GM23248 (cell line): Measurements from ENCODE around the gene ATG10. TPM values are rescaled to one million over a fixed set of nuclear protein-coding genes. Genes with fewer than 3 reads are reported as not detected.
"Not testable (repeated sequence)": the region's sequence is repeated elsewhere in the genome, so short reads cannot be mapped to it uniquely, and the experiment has no call there.

ENCODE experiments used
- DNase-seq: peaks from one replicate; pipeline ENCODE4 v3.0.0-alpha.2; 2015
- H2AFZ ChIP-seq: fragments of 200-600 bp; sonication (generic); 2 replicates; pipeline ENCODE4 v1.6.1; 2016; ENCODE audit warnings: antibody characterized with exemption
- H3F3A ChIP-seq: fragments of 200-600 bp; sonication (generic); 2 replicates; pipeline ENCODE4 v1.6.1; 2016; ENCODE audit warnings: mild to moderate bottlenecking, antibody characterized with exemption, mixed run types; ENCODE audit not compliant: insufficient read depth
- H3K27ac ChIP-seq: fragments of 200-600 bp; sonication (generic); 2 replicates; pipeline ENCODE4 v1.5.1; 2016; ENCODE audit warnings: mild to moderate bottlenecking
- H3K27me3 ChIP-seq: fragments of 200-600 bp; sonication (generic); replicated peaks from 2 replicates; pipeline ENCODE4 v1.6.1; 2016; ENCODE audit warnings: mild to moderate bottlenecking; ENCODE audit not compliant: insufficient read depth
- H3K36me3 ChIP-seq: fragments of 200-600 bp; sonication (generic); 2 replicates; pipeline ENCODE4 v1.6.1; 2016; ENCODE audit warnings: low read depth, mild to moderate bottlenecking
- H3K4me1 ChIP-seq: fragments of 200-600 bp; sonication (generic); 2 replicates; pipeline ENCODE4 v1.6.1; 2016; ENCODE audit warnings: mild to moderate bottlenecking; ENCODE audit not compliant: insufficient read depth
- H3K4me2 ChIP-seq: fragments of 200-600 bp; sonication (generic); one replicate; pipeline ENCODE4 v1.6.1; 2016; ENCODE audit warnings: mild to moderate bottlenecking; ENCODE audit not compliant: unreplicated experiment
- H3K4me3 ChIP-seq: fragments of 200-600 bp; sonication (generic); 2 replicates; pipeline ENCODE4 v1.5.1; 2016; ENCODE audit warnings: mild to moderate bottlenecking
- H3K79me2 ChIP-seq: fragments of 200-600 bp; sonication (generic); 2 replicates; pipeline ENCODE4 v1.6.1; 2016; ENCODE audit warnings: mild to moderate bottlenecking; ENCODE audit not compliant: insufficient read depth
- H3K9ac ChIP-seq: fragments of 200-600 bp; sonication (generic); 2 replicates; pipeline ENCODE4 v1.6.1; 2016; ENCODE audit warnings: mild to moderate bottlenecking
- H3K9me2 ChIP-seq: fragments of 200-600 bp; sonication (generic); 2 replicates; pipeline ENCODE4 v1.6.1; 2016; ENCODE audit warnings: mixed run types, mild to moderate bottlenecking, moderate library complexity; ENCODE audit not compliant: insufficient read depth
- H3K9me3 ChIP-seq: fragments of 200-600 bp; sonication (generic); one replicate; pipeline ENCODE4 v1.6.1; 2017; ENCODE audit warnings: low read depth
- H4K20me1 ChIP-seq: fragments of 200-600 bp; sonication (generic); 2 replicates; pipeline ENCODE4 v1.6.0; 2016; ENCODE audit not compliant: insufficient read depth
- EZH2 ChIP-seq: fragments of 200-600 bp; sonication (generic); IDR thresholded peaks from 2 replicates; pipeline ENCODE4 v1.6.1; 2018; ENCODE audit warnings: antibody characterized with exemption, mild to moderate bottlenecking; ENCODE audit not compliant: insufficient read depth, poor library complexity, severe bottlenecking
- EZH2phosphoT487 ChIP-seq: fragments of 200-600 bp; sonication (generic); IDR thresholded peaks from 2 replicates; pipeline ENCODE4 v1.6.1; 2018; ENCODE audit warnings: antibody characterized with exemption, moderate library complexity, mild to moderate bottlenecking, low read depth; ENCODE audit not compliant: insufficient read depth
- WGBS, 2 experiments: methylation state at CpG; one replicate each; pipeline ENCODE4 v1.1.6; 2015 to 2017; ENCODE audit warnings: low lambda C conversion rate in 2 of 2, low coverage in 1 of 2; ENCODE audit errors: missing lambda C conversion rate in 2 of 2; 5-methylcytosine and 5-hydroxymethylcytosine counted together
- in situ Hi-C: fragments of 300-500 bp; cut with MboI; formaldehyde crosslinking; loops from 2 replicates; pipeline ENCODE4 v1.15.0; 2020
- polyA plus RNA-seq: library from polyadenylated mRNA; unstranded; fragments of >200 nt; fragmentation: Nextera tagmentation; extraction: Ambion mirVana; gene quantifications from 2 replicates; pipeline ENCODE4 v1.2.1, GENCODE V29; 2016
- total RNA-seq: library from RNA; depleted of rRNA; stranded (reverse); fragments of >200 nt; shearing (Covaris generic); gene quantifications from 2 replicates; pipeline ENCODE4 v1.2.3, GENCODE V29; 2014

ATG10 gene
- total and polyA plus RNA-seq, 2 experiments from 2014 or later: 6.5 to 9.0 TPM

DNA sequence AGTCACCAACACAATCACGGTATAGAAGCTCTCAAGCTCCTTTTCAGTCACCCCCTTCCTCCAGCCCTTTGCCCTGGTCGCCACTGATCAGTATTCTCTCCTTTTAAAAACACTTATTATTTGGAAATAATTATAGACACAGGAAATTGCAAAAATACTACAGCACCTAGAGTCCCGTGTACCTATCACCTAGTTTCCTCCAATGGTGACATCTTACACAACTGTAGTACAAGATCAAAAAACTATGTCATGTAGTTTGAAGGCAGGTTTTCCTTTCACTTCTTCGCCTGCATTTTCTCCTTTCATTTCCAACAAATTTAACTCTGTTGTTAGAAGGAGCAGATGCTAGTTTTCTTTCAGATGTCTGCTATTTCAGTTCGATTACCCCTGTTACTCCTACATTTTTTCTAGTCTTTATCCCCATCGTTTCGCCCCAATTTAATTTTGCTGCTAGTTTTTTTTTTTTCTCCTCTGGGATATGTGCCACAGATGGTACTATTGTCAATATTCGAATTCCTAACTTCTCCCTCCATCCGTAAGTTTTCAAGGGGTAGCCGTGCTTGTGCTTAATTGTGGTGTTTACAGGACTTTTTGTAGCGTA lies 612 bp upstream of the ATG10 start:
- WGBS, 2 experiments: 1 to 2% methylated on average over 11 of the region's 11 CpGs
- DNase-seq: peak; percentile 47
- Histone ChIP-seq H3K4me3 (peak overlapping the region; percentile 95), H3K4me1 (0 out of 2 replicates have a peak, but pooled peaks cover 3% of the 10 kb centered on the region), H3K9ac (peak overlapping the region; percentile 96), H3K9me3 (no peaks in the 10 kb centered on the region), H3F3A (0 out of 2 replicates have a peak, but pooled peaks cover 5% of the 10 kb centered on the region), H4K20me1 (no peaks in the 10 kb centered on the region), H3K4me2 (peak overlapping the region; percentile 94), H3K27me3 (no peaks in the 10 kb centered on the region), H3K36me3 (no peaks in the 10 kb centered on the region), H2AFZ (peak overlapping the region; percentile 99), H3K9me2 (no peaks in the 10 kb centered on the region), H3K27ac (peak overlapping the region; percentile 77), H3K79me2 (no peaks in the 10 kb centered on the region)
- no peak for TF ChIP-seq EZH2phosphoT487
- TF ChIP-seq EZH2: no peak
- in situ Hi-C loops: no loop called here

DNA sequence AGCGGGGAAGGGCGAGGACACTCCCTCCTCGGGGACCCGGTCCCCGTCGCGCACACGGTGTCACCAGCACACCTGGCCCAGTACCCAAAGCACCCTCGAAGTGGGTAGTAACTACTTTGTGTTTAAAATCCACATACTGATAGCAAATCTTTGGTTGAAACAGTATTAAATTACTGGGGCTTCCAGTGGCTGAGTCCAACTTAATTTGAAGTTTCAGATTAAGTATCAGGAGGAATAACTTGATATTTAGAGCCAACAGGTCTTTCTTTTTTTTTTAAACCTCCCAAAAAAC lies 615 bp downstream of the ATG10 start:
- H3K9ac ChIP-seq: peak overlapping the region; percentile 96
- H3K79me2 ChIP-seq: no peaks in the 10 kb centered on the region
- no peaks in the 10 kb centered on the region for H3K27me3 ChIP-seq
- no peak for DNase-seq
- no peaks in the 10 kb centered on the region for H3K9me3 ChIP-seq
- no peak for TF ChIP-seq EZH2phosphoT487
- TF ChIP-seq EZH2: no peak
- H3K4me2 ChIP-seq: peak overlapping the region; percentile 88
- H3K27ac ChIP-seq: peak overlapping the region; percentile 77
- no peaks in the 10 kb centered on the region for H3K36me3 ChIP-seq
- H3K4me1 ChIP-seq: 0 out of 2 replicates have a peak, but pooled peaks cover 3% of the 10 kb centered on the region
- H3K4me3 ChIP-seq: peak overlapping the region; percentile 95
- in situ Hi-C loops: no loop called here
- H3F3A ChIP-seq: 0 out of 2 replicates have a peak, but pooled peaks cover 5% of the 10 kb centered on the region
- H4K20me1 ChIP-seq: no peaks in the 10 kb centered on the region
- WGBS, 2 experiments: 0 to 5% methylated on average over 9 of the region's 9 CpGs
- peak overlapping the region; percentile 99 for H2AFZ ChIP-seq
- no peaks in the 10 kb centered on the region for H3K9me2 ChIP-seq

DNA sequence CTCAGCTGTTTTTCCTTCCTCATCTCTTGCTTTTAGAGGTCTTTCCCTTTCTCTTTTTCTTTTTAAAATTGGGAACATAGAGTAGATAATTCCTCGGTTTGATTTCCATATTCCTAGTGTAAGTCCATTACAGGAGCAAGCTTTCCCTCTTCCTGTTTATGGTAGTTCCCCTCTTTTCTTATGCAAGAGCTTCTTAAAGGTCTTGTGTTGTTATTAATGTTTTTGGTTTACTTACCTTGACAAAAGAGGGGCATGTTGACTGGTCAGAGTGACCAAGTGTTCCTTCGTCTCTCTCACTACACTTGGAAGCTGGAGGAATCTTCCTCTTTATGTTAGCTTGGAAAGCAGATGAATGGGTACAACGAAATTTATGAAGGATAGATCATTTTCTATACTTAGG lies 8.3 kb downstream of the ATG10 start:
- no peak for TF ChIP-seq EZH2phosphoT487
- no peak for TF ChIP-seq EZH2
- Histone ChIP-seq H2AFZ (no peak overlapping the region), H3K9me2 (no peaks in the 10 kb centered on the region), H3K27me3 (no peaks in the 10 kb centered on the region), H3K4me3 (no peak overlapping the region), H3K4me1 (no peaks in the 10 kb centered on the region), H3K9ac (no peak overlapping the region), H3K79me2 (no peaks in the 10 kb centered on the region), H4K20me1 (no peaks in the 10 kb centered on the region), H3K4me2 (no peak overlapping the region), H3K9me3 (no peaks in the 10 kb centered on the region), H3F3A (no peaks in the 10 kb centered on the region), H3K27ac (no peak overlapping the region), H3K36me3 (no peaks in the 10 kb centered on the region)
- in situ Hi-C loops: no loop called here
- DNase-seq: no peak
- 50 to 52% methylated on average over 3 of the region's 3 CpGs for WGBS, 2 experiments

DNA sequence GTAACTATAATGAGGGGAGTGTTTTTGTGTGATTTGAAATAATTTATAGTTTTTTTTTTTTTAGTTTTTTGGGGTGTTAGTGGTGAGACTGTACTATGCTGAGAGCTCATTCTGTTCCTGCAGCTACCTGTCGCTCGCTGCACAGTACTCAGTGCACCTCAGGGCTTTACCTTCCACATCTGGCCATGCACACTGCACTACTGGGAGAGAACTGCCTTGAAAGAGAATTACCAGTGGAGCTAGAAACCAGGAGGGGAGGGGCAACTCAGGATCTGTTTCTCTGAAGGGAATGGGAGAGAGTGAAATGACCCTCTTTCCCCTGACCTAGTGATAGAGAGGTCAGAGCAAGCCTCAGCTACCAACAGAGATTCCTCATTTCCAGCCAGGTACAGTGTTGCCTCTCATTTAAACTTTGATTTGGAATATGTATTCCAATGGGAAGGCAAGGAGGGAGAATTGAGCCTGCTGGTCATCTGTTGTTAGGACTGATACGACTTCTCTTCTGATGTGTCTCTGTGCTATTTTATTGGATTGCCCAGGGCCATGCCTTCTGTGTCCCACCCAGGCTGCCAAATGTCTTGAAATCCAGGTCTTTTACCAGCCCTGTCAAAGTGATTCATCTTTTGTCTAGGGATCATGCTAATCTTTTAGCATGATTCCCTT lies 8.9 kb downstream of the ATG10 start:
- no peak for DNase-seq
- H4K20me1 ChIP-seq: no peaks in the 10 kb centered on the region
- H3K27me3 ChIP-seq: no peaks in the 10 kb centered on the region
- no peaks in the 10 kb centered on the region for H3K4me1 ChIP-seq
- H3K4me2 ChIP-seq: no peak overlapping the region
- 88 to 90% methylated on average over 3 of the region's 3 CpGs for WGBS, 2 experiments
- no peaks in the 10 kb centered on the region for H3K36me3 ChIP-seq
- in situ Hi-C loops: no loop called here
- H3K9ac ChIP-seq: no peak overlapping the region
- no peaks in the 10 kb centered on the region for H3F3A ChIP-seq
- TF ChIP-seq EZH2 (no peak), EZH2phosphoT487 (no peak)
- no peak overlapping the region for H2AFZ ChIP-seq
- no peak overlapping the region for H3K4me3 ChIP-seq
- no peak overlapping the region for H3K27ac ChIP-seq
- no peaks in the 10 kb centered on the region for H3K9me3 ChIP-seq
- H3K9me2 ChIP-seq: no peaks in the 10 kb centered on the region
- no peaks in the 10 kb centered on the region for H3K79me2 ChIP-seq

DNA sequence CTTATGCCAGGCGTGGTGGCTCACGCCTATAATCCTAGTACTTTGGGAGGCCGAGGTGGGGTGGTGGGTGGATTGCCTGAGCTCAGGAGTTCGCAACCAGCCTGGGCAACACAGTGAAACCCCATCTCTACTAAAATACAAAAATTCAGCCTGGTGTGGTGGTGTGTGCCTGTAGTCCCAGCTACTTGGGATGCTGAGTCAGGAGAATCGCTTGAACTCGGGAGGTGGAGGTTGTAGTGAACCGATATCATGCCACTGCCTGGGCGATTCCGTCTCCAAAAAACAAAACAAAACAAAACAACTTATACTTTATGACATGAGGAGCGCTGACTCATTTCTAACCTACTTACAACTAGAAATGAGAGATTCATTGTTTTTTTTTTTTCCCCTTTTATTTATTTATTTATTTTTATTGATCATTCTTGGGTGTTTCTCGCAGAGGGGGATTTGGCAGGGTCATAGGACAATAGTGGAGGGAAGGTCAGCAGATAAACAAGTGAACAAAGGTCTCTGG lies 10.4 kb downstream of the ATG10 start:
- H3F3A ChIP-seq, H3K4me2 ChIP-seq, H3K36me3 ChIP-seq, in situ Hi-C loops, H3K9me3 ChIP-seq, H3K9ac ChIP-seq, H3K27me3 ChIP-seq, H3K4me1 ChIP-seq, H3K27ac ChIP-seq, DNase-seq, H2AFZ ChIP-seq, H3K4me3 ChIP-seq, H3K79me2 ChIP-seq, H3K9me2 ChIP-seq, H4K20me1 ChIP-seq: not testable (repeated sequence)
- 94 to 96% methylated on average over 11 of the region's 11 CpGs for WGBS, 2 experiments

DNA sequence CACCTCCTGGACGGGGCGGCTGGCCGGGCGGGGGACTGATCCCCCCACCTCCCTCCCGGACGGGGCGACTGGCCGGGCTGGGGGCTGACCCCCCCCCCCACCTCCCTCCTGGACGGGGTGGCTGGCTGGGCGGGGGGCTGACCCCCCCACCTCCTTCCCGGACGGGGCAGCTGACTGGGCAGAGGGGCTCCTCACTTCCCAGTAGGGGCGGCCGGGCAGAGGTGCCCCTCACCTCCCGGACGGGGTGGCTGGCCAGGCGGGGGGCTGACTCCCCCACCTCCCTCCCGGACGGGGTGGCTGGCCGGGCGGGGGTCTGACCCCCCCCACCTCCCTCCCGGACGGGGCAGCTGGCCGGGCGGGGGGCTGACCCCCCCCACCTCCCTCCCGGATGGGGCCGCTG lies 11.3 kb downstream of the ATG10 start:
- H3K79me2 ChIP-seq, H3K27me3 ChIP-seq, H2AFZ ChIP-seq, H4K20me1 ChIP-seq, H3K9me2 ChIP-seq, H3F3A ChIP-seq, H3K9me3 ChIP-seq, H3K4me3 ChIP-seq, H3K27ac ChIP-seq, DNase-seq, in situ Hi-C loops, H3K4me1 ChIP-seq, H3K4me2 ChIP-seq, H3K9ac ChIP-seq, H3K36me3 ChIP-seq: not testable (repeated sequence)
- 95% methylated on average over 12 of the region's 27 CpGs; no CpG with 5 or more reads in 1 of the 2 experiments for WGBS, 2 experiments
